ENCODE measurements around the gene CIDEB.

The CIDEB gene

GRCh38 chr14:24290746-24291145 is 17.0 kb downstream of the CIDEB start:
- no peak for DNase-seq

- peak; percentile 80 for DNase-seq
Observed at GRCh38 chr14:24289649-24290280, 18.0 kb downstream of the CIDEB start.

- no peak for DNase-seq
Observed at GRCh38 chr14:24286996-24287395, 20.8 kb downstream of the CIDEB start.

GRCh38 chr14:24285351-24285750 is 22.4 kb downstream of the CIDEB start:
- DNase-seq: no peak

GRCh38 chr14:24284501-24285035 is 23.2 kb downstream of the CIDEB start:
- DNase-seq: no peak

- no peak for DNase-seq
Observed at GRCh38 chr14:24283796-24284460, 23.8 kb downstream of the CIDEB start.

- no peak for DNase-seq
Observed at GRCh38 chr14:24282736-24283135, 25.0 kb downstream of the CIDEB start.

- no peak for DNase-seq
Observed at GRCh38 chr14:24281636-24282035, 26.1 kb downstream of the CIDEB start.

- no peak for DNase-seq
Observed at GRCh38 chr14:24280797-24281460, 26.8 kb downstream of the CIDEB start.

- peak; percentile 80 for DNase-seq
Observed at GRCh38 chr14:24279301-24280186, 28.2 kb downstream of the CIDEB start.

GRCh38 chr14:24278424-24278823 is 29.4 kb downstream of the CIDEB start:
- DNase-seq: no peak

GRCh38 chr14:24277606-24278321 is 30.0 kb downstream of the CIDEB start:
- no peak for DNase-seq

- DNase-seq: no peak
Observed at GRCh38 chr14:24277071-24277470, 30.7 kb downstream of the CIDEB start.

- DNase-seq: peak; percentile 76
Observed at GRCh38 chr14:24274101-24274543, 33.7 kb downstream of the CIDEB start.

GRCh38 chr14:24273422-24273998 is 34.3 kb downstream of the CIDEB start:
- DNase-seq: no peak

- no peak for DNase-seq
Observed at GRCh38 chr14:24272467-24272866, 35.3 kb downstream of the CIDEB start.

- no peak for DNase-seq
Observed at GRCh38 chr14:24271834-24272263, 35.9 kb downstream of the CIDEB start.

GRCh38 chr14:24271134-24271833 is 36.5 kb downstream of the CIDEB start, which contains the start of gene RABGGTA:
RABGGTA (minus strand) TSS chr14:24271597; CDS start chr14:24271115, 482 bp downstream.
- peak; percentile 96 for DNase-seq

GRCh38 chr14:24270537-24271133 is 37.1 kb downstream of the CIDEB start:
- no peak for DNase-seq

GRCh38 chr14:24269910-24270536 is 37.8 kb downstream of the CIDEB start:
- no peak for DNase-seq
